Activated CD8-positive, alpha-beta memory T cell treated with anti-CD3 and anti-CD28 coated beads, Interleukin-2, amount 50 U/mL, for 24 hours (primary cell): ENCODE results near the gene HS3ST5.
"Not testable (repeated sequence)": the region's sequence is repeated elsewhere in the genome, so short reads cannot be mapped to it uniquely, and the experiment has no call there.

Source experiments
- DNase-seq: peaks from one replicate; pipeline ENCODE4 v3.0.0-alpha.2; 2020; ENCODE audit errors: extremely low read depth

HS3ST5 gene

DNA sequence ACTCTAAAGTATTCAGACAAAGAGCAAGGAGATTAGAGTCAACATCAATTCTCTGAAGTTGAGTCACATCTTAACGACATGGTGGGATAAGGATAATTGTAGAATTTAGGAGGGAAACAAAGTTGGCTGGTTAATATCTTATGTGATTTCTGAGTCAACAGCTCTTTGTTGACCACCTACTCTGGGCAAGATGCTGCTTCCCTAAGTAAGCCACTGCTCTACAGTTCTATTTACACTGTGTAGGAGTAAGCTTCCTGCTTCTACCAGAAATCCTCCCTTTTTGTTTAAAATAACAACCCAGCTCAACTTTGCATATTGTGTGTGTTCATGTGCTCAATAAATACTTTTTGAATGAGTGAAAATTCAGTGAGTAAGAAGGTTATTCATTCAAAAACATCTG lies 3.1 kb downstream of the HS3ST5 start:
- no peak for DNase-seq

DNA sequence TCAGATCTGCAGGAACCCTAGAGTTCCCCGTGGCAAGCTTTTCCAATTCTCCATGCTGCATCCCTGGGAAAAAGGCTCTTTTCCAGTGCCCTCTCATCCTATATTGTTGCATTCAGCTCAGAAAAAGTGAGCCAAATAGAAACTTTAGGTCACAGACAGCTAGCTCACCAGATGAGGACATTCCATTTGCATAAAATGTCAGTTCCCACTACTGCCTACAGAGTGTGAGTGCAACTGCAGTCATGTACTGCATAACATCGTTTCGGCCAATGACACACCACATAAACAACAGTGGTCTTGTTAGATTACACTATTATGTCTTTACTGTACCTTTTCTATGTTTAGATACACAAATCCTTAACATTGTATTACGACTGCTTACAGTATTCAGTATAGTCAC lies 8.6 kb downstream of the HS3ST5 start:
- DNase-seq: no peak

DNA sequence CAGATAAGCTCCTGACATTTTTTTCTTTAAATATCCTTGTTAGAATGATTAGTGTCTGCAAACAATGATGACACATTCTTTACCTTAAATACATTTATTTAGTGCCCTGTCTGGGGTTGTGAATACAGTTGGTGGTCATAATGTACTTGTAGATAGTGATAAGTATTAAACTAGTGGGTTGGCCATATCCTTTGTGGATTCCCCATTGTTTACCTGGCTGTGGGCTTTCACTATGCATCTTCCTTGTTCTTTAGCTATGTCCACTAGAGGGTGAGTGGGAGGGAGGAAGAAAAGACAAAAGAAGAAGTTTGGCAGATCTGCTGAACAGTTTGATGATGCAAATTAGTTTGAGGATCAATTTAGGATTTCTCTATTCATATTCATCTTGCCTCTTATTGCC lies 15.7 kb downstream of the HS3ST5 start:
- DNase-seq: no peak

DNA sequence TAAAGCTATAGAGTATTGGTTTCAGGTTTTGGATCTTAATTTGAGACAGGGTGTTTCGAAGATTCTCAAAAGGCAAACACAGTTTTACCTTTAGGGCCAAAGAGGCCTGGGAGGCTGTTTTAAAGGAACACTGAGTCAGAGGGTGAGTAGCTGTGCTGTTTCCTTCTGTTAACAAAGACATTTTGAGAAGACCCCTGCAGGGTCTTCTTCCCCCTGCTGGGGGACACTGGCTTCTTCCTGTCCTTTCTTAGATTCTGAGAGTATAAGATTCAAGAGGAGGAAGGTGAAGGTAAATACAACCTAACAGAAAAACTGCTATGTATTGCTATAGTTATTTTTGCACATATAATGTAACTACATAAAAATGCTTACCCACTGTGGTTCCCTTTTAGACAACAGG lies 19.0 kb downstream of the HS3ST5 start:
- DNase-seq: no peak

DNA sequence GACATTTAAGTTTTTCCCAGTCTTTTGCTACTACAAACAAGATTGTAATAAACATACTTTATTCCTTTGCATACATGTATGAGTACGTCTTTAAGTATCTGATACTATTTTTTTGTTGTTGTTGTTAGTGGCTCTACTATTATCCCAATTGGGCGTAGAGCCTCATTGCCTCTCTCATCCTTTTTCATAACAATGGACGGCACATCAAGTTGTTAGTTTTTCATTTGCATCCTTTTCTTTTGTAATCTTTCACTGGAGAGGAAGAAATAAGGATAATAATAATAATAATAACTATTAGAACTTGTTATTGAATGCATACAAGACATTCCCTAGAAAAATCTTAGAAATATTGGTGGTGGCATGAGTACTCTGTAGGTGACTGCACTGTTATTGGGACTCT lies 23.1 kb downstream of the HS3ST5 start:
- no peak for DNase-seq

DNA sequence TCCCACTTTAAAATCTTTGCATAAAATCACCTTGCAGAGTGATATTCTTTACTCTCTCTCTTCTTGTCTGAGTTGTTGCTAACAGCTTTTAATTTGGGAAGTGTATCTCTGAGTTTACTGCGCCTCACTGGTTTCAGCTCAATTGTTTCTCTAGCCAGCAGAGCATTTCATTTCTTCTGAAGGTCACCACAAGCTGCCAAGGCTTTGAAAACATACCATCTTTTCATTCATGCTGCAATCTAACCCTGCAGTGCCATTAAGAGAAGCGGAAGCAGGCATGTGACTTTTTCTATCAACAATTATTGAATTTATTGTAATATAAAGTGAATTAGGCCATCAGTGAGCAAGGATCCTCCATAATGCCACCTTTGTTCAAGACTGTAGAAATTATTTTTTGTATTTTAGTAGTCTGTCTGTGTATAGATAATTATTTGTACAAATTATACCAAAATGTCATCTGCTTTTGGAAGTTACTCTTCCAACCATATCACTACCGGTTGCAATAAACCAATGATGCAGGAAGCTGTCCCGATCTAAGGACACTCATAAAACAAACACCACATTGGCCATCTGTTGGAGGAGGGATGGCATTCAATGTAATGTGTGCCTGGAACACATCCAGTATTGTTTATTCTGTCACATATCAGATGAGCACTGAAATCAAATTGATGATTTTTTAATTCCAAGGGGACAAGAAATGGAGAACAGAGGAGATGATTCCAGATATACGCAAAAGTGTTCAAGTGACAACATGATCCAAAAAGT lies 26.8 kb downstream of the HS3ST5 start:
- DNase-seq: no peak

DNA sequence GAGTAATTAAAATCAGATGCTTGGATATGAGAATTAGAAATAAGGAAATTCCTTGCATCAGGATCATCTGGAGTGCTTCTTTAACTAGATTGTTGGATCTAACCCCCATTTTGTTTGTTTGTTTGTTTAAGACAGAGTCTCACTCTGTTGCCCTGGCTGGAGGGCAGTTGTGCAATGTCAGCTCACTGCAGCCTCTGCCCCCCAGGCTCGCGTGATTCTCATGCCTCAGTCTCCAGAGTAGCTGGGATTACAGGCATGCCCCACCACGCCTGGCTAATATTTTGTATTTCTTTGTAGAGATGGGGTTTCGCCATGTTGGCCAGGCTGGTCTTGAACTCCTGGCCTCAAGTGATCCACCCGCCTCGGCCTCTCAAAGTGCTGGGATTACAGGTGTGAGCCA lies 29.0 kb downstream of the HS3ST5 start:
- DNase-seq: not testable (repeated sequence)

DNA sequence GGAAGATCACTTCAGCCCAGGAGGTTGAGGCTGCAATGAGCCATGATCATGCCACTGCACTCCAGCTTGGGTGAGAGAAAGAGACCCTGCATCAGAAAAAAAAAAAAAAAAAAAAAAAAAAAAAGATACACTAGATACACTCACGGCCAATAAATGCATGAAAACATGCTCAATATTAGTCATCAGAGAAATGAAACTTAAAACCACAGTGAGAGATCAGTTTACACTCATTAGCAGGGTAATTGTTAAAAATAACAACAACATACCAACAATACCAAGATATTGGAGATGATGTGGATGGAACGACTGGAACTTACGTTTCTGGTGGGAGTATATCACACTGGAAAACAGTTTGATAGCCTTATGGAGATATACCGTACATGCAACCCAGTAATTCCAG lies 29.9 kb downstream of the HS3ST5 start:
- DNase-seq: no peak

DNA sequence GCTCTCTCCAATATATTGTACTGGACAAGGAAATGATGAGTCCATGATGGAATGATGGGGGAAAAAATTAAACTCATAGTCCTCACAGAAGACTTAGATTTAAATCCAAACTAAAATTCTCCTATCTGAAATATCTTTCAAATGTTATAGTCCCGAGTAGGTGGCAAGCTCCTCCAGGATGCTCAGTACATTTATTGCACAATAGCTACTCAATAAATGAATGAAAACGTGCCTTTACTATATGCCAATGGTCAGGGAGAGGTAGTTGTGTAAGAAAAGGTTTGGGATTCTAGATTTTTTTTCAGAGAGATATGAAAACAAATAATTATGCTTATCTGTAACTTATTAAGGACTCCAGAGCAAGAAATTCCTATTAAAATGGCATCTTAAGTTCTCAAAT lies 32.8 kb downstream of the HS3ST5 start:
- DNase-seq: no peak

DNA sequence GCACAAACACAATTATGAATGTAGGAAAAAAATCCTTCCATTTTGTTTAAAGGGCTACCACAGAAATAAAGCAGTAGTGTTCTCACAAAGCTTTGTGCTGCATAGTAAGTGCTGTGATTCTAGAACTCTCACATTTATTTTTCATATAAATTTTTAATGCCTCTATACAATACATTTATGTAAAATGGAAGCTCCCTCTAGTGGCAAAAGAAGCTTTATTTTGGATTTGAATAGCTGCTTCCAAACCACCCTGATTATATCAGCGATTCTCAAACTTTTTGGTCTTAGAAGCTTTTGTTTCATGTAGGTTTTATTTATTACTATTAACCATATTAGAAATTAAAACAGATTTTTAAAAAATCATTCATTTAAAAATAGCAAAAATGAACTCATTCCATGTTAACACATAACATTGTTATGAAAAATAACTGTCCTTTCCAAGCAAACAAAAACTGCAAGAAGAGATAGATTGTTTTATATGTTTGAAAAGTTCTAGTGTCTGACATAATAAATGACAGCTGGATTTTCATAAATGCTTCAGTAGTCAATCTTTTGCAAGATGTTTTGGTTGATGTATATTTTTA lies 38.4 kb downstream of the HS3ST5 start:
- DNase-seq: no peak

DNA sequence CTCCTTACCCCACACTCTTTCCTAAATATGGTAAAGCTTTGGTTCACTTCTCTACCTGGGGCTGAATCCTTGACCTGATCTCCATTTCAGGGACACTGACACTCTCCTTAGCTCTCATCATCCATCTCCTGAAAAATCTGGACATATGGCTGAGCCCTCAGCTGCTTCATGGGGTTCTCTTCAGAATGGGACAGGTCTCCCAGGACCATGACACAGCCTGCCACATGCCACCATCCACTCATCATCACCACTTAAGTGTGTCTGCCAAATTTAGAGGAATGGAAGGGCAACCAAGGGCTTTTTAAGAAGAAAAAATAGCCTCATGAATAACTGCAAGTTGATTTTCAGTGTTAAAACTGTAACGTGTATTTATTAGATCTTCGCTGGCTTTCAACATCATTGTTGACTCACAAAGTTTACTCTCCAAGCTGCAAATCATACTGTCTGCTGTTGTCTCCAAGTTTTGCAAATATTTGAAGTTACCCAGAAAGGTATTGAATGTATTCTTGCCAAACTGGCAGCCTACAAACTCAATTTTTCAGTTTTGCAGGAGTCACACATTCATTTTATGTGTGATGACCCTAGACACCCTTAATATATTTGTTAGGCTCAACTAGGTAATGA lies 41.1 kb downstream of the HS3ST5 start:
- DNase-seq: no peak

DNA sequence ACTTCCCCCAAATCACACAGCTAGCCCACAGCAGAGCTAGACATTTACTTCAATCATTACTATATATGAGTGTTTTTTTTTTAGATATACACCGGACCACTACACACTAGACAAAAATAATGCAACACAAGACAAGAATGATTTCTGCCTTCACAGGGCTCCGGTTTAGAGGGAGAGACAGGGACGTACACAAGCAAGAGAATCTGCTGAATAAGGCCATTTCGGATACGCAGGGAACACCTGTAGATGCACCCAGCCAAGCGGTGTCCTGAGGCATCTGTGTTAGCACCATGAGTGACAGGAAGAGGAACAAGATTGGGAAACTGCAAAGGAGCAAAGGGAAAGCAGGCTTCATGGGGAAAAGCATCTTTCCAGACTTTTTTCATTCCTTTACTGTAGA lies 45.7 kb downstream of the HS3ST5 start:
- DNase-seq: no peak

DNA sequence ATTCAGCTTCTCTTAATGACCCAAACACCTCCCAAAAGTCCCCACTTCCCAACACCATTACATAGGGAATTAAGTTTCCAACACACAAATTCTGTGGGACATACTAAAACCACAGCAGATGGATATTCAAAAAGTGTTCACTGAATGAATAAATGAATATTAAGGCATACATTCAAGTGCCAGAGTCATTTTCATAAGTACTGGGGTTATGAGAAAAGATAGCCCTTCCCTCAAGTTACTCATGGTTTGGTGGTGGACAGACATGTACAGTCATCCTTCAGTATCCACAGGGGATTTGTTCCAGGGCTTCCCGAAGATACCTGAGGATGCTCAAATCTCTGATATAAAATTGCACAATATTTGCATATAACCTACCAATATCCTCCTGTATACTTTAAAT lies 50.4 kb downstream of the HS3ST5 start:
- DNase-seq: no peak

DNA sequence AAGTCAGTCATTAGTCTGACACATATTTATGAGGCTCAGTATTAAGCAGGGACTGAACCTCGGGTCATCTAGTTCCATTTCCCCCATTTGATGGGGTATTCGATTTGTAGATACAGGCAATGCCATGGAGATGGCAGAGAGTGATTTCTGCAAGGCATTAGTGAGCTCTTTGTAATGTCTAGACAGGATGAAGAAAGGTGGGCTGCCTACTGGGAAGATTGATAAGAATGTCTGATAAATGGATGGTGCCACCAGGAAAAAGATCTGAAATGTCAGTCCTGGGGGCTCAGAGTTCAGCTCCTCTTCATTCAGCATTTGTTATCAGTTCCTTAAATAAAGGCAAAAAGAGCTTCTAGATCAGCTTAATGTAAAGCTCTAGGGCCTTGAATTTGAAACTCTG lies 51.4 kb downstream of the HS3ST5 start:
- no peak for DNase-seq

DNA sequence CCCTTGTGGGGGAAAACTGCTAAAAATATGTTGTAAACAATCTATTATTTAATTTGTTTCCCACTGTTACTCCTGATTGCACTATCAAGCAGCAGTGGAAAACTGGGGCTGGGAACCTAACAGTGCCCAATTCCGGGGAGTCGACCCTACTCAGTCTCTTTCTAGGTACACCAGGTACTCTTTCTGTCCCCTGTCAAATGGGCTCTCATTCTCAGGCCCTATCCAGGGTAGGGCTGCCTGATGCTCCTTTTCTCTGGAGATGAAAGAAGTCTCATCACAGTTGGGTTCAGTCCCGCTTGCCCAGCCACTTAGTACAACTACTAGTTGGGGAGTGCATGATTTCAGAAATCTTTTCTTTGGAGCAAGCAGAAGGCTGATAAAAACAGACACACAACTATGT lies 52.0 kb downstream of the HS3ST5 start:
- DNase-seq: no peak

DNA sequence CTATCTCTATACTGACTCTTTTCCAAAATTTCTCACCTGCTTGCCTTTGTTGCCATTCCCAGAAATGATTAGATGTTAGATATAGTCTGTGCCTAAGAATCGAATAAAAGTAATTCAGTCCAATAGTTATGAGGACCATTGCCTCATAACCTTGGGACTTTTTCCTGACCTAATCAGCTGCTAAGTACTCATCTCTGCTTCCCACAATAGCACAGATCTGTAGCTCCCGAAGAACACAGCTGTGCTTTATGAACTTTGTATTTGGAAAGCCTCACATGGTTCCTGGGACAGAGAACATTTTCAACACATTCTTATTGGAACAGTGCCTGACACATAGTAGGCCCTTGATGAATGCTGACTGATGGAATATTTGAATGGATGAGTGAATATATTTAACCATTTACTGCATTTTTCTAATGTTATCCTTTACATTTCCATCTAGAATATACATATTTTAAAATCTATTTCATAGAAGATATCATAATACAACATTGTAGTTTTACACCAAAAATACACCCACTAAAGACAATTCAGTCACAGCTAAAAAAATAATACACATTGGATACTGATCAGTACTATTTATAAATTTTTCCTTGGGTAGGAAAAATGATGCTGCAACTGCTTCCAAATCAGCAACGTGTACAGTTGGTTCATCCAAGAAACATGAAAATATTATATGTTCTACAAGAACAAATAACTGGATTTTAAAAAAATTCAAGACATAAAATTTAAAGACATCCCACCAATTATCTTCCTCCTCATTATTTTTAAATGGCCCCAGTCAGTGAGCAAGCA lies 53.9 kb downstream of the HS3ST5 start:
- no peak for DNase-seq

DNA sequence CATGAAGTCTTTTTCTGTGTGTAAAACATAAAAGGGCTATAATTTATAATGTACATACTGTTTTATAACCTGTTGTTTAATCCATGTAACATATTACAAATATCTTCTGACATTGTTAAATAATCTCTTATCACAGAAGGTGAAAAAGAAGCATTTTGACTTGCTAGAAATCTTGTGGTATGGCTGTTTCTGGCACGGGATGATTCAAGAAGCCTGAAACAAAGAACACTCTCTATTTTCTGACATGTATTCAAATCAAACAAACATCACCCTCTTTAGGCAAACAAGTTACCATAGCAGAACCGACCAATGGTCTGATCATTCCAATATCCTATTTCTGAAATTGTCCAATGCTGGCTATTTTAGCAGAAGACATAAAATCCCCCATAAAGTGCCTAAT lies 55.4 kb downstream of the HS3ST5 start:
- DNase-seq: no peak

DNA sequence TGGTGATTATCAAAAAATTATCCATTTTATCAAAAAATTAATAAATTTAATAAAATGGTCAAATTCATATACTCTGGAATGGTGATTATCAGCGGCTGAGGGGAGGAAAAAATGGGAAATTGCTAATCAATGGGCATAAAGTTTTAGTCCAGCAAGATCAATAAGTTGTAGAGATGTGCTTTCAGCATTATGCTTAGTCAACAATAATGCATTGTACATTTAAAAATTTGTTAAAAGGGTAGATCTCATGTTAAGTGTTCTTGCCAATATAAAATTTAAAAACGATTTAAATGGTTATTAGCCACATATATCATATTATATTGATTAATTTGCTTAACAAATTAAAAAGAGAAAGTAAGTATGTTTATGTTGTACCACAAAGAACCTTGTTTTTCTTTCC lies 56.6 kb downstream of the HS3ST5 start:
- DNase-seq: no peak

DNA sequence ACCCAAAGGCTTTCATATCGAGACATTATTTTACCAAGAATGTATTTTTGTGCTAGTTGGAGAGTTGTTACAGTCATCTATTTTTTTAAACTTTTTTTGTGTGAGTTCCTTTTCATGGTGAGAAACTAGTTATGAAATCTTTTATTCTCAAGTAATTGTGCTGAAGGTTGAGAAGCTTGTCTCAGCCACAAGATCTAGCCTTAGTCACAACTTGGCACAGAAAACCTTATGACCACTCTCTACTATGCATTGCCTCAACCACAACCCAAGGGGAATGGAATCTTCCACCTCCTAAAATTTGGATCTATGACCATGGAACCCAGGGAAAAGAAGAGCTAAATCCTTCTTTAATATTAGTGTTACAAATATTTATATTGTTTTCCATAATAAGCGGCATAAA lies 58.5 kb downstream of the HS3ST5 start:
- no peak for DNase-seq

DNA sequence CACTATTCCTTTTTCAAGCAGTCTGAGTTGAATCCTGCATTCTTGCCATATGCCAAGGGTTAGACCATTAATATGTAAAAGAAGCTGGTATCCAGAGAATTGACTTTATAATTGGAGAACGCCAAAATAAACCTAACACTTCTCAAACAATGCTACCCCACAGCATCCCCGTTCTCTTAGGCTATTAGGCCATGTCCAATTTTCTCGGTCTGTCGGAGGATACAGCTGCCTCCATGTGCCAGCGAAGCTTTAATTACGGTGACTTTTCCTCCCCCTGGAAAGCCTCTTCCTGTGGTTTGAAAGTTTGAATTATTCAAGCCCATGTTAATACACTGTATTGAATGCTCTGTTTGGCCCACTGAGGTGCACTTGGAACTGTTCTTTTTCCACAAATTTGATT lies 60.5 kb downstream of the HS3ST5 start:
- no peak for DNase-seq

DNA sequence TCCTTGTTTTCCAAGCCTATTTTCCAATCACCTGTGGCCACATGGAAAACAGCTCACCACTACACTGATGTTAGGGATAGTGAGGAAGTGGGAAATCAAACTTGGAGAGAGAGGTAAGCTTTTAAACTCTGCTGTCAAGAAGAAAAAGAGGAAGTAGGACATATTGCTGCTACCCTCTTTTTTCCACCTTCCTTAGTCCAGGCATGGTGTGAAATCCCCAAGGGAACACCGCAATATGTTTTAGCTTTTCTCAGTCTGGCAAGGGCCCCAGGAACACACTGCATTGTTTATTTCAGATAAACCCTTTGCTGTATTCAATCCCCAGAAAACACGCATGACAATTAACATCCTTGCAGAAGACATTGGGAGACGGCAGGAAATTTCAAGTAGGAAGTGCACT lies 61.3 kb downstream of the HS3ST5 start:
- no peak for DNase-seq

DNA sequence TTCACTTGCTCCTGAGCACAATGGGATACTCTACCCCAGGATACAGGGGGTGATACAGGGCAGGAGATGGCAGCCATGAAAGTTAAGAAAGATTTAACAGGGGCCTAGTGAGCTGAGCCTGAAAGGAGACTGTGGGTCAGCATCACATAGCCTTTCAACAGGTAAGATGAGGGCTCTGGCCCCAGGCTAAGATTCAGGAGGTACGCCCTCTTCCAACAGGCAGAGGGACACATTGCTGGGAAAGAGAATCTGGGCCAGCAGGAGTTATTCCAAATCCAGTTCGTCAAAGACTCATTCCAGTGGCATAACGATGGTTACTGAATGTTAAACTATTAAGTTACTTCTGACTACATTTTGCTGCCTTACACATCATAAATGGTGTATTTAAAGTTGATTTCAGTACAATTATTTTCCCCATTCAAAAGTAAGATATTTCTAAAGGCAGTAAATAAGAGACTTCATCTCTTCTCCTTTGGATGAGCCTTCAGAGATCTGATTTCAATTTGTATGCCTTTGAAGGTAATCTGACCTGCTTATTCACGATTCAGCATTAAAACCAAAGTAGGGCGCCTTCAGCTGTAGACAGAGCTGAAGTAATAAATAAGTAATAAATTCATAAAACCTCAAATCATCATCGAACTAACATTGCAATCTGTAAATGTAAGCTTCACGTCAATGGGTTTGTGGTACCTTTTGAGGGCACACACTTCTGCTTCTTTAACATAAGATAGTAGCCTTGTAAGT lies 62.4 kb downstream of the HS3ST5 start:
- DNase-seq: no peak
